Stimulated activated CD4-positive, alpha-beta T cell treated with anti-CD3 and anti-CD28 coated beads, Interleukin-15, amount 100 ng/mL, for 1 hour (primary cell): ENCODE results near the gene AMDHD2.
"Not testable (repeated sequence)": the region's sequence is repeated elsewhere in the genome, so short reads cannot be mapped to it uniquely, and the experiment has no call there.

Source experiments
- DNase-seq, 2 donors: peaks; one replicate each; pipeline ENCODE4 v3.0.0-alpha.2; 2020; ENCODE audit warnings: low read depth in 1 of 2, low spot score in 1 of 2

Gene AMDHD2

DNA sequence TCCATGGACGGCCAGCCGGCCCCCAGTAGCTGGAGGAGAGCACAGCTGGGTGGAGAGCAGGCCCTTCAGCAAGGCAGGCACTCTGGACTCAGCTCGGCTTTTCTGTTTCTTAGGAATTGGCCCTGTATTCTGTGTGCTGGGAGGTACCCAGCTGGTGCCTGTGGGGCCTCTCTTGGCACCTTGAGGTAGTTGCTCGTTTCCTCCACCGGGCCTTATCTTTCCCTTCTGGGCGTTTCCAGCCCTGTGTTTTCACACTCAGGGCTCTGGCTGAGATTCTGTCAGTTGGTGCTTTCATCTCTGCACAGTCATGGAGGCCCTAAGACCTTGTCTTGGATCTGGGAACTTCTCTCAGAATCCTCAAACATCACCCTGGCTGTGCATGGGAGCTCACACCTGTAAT, 47.3 kb downstream of the AMDHD2 start:
- not testable (repeated sequence) for DNase-seq

GRCh38 chr16:2568573-2568972, 48.4 kb downstream of the AMDHD2 start:
- not testable (repeated sequence) for DNase-seq

DNA sequence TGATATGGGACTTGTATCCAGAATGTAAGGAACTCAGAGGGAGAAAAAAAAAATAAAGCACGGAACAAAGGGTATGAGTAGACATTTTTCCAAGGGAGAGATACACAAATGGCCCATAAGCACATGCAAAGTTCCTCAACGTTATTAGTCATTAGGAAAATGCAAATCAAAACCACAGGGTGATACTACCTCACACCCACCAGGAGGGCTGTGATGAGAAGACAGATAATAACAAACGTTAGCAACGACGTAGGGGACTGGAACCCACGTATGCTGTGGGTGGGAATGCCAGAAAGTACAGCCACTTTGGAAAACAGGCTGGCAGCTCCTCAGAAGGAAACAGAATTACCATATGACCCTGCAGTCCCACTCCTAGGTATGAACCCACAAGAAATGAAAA, 52.5 kb downstream of the AMDHD2 start:
- not testable (repeated sequence) for DNase-seq

- DNase-seq, result not testable (repeated sequence)
Measured at GRCh38 chr16:2575839-2576238, 55.7 kb downstream of the AMDHD2 start.

- not testable (repeated sequence) for DNase-seq
Measured at GRCh38 chr16:2577044-2577443, 56.9 kb downstream of the AMDHD2 start.

DNA sequence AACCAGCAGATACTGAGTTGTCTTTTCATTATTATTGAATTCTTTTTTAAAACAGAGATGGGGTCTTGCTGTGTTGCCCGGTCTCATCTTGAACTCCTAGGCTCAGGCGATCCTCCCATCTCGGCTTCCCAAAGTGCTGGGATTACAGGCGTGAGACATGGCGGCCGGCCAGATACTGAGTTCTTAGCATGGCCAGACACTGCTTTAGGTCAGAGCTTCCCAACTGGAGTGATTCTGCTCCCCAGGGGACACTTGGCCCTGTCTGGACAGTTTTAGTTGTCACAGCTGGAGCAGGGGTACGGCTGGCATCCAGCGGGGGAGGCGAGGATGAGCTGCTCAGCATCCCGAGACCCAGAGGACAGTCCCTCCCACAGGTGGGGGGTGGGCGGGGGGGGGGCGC, 58.7 kb downstream of the AMDHD2 start:
- not testable (repeated sequence) for DNase-seq

DNA sequence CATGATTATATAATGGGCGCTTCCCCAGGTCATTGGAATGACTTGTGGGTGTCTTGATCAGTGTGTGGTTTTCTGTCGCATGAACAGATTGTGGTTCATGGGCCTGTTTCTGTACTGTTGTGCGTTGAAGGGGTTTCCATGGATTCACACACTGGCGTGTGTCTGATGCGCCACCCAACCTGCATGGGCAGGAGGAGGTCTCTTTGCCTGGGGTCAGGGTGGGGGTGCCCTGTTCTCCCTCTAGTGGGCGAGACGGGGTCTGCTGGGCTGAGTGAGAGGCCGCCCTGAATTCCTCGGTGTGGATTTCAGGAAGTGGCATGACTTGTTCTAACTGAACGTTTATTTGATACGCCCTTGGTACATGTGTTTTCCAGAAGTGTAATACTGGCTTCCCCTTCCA, 60.0 kb downstream of the AMDHD2 start:
- not testable (repeated sequence) for DNase-seq

GRCh38 chr16:2580818-2581217, 60.6 kb downstream of the AMDHD2 start:
- not testable (repeated sequence) for DNase-seq
